Neural crest cell (in vitro differentiated cells): ENCODE data around the gene VPS13D. TPM values are rescaled to one million over a fixed set of nuclear protein-coding genes. Genes with fewer than 3 reads are reported as not detected.
A peak's percentile ranks its signal among the peaks of the same experiment; 100 is the strongest.

ENCODE experiments used
- DNase-seq: peaks from one replicate; pipeline ENCODE4 v3.0.0; 2021; ENCODE audit warnings: low read depth, mixed read lengths, low spot score
- H3K27ac Mint-ChIP-seq: one replicate; pipeline ENCODE4 v1.8.0; 2021; ENCODE audit warnings: mild to moderate bottlenecking, mixed read lengths; ENCODE audit not compliant: unreplicated experiment
- H3K27me3 Mint-ChIP-seq: 2 replicates; pipeline ENCODE4 v1.8.0; 2021; ENCODE audit warnings: low read depth, mild to moderate bottlenecking, mixed read lengths
- H3K36me3 Mint-ChIP-seq: 2 replicates; pipeline ENCODE4 v1.8.0; 2021; ENCODE audit warnings: low read depth, mild to moderate bottlenecking, mixed read lengths
- H3K4me1 Mint-ChIP-seq: 2 replicates; pipeline ENCODE4 v1.8.0; 2021; ENCODE audit warnings: mixed read lengths
- H3K4me3 Mint-ChIP-seq: one replicate; pipeline ENCODE4 v1.8.0; 2021; ENCODE audit warnings: mild to moderate bottlenecking, mixed read lengths
- H3K9me3 Mint-ChIP-seq: 2 replicates; pipeline ENCODE4 v1.8.0; 2021; ENCODE audit warnings: mixed read lengths
- total RNA-seq: library from RNA; stranded (reverse); gene quantifications from 2 replicates; pipeline ENCODE4 v1.2.1, GENCODE V29; 2021
- TF ChIP-seq, protein P1 (sequence below): fragments of 200-600 bp; sonication (generic); conservative IDR thresholded peaks from 2 replicates; pipeline ENCODE4 v1.5.0; 2021; ENCODE audit warnings: antibody characterized with exemption, mild to moderate bottlenecking

Gene VPS13D
- total RNA-seq, 1 donor from 2014 or later = 24.5 TPM

DNA sequence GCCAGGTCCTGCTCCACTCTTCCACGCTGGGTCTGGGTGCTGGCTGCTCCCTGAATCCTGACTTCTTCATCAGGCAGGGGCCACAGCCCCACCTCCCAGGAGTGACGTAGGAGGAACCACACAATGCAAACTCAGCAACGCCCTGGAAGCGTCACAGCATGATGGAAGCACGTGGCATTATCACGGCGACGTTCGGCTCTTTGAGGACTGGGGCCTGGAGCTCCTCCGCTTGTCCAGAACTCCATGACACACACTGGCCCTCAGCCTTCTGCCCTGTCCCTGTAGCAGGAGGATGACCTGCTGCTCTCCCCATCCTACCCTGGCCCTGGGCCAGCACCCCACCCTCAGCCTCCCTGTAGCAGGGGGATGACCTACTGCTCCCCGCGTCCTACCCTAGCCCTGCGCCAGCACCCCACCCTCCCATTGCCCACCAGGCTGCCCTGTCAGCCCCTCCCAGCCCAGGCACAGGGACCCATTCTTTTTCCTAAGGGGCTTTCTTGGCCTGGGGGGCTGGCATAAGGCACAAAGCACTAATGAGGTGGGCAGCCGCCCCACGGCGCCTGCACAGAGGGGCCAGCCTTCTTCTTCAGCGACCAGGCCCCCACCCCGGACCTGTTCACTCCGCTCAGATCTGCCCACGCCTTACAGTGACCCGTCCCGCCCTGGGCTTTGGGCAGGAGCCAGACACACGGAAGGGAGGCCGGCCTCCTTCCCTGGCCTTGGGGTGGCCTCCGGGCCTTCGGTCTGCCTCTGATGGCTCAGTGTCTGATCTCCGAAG is 322.5 kb downstream of the VPS13D start:
- H3K9me3 Mint-ChIP-seq = no peaks in the 10 kb centered on the region
- H3K27me3 Mint-ChIP-seq = no peaks in the 10 kb centered on the region
- peak overlapping the region; percentile 27 for H3K27ac Mint-ChIP-seq
- no peaks in the 10 kb centered on the region for H3K36me3 Mint-ChIP-seq
- TF ChIP-seq, protein P1, sequence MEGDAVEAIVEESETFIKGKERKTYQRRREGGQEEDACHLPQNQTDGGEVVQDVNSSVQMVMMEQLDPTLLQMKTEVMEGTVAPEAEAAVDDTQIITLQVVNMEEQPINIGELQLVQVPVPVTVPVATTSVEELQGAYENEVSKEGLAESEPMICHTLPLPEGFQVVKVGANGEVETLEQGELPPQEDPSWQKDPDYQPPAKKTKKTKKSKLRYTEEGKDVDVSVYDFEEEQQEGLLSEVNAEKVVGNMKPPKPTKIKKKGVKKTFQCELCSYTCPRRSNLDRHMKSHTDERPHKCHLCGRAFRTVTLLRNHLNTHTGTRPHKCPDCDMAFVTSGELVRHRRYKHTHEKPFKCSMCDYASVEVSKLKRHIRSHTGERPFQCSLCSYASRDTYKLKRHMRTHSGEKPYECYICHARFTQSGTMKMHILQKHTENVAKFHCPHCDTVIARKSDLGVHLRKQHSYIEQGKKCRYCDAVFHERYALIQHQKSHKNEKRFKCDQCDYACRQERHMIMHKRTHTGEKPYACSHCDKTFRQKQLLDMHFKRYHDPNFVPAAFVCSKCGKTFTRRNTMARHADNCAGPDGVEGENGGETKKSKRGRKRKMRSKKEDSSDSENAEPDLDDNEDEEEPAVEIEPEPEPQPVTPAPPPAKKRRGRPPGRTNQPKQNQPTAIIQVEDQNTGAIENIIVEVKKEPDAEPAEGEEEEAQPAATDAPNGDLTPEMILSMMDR = no peak
- no peak overlapping the region for H3K4me3 Mint-ChIP-seq
- peaks cover 23% of the 10 kb centered on the region for H3K4me1 Mint-ChIP-seq
- DNase-seq = no peak

DNA sequence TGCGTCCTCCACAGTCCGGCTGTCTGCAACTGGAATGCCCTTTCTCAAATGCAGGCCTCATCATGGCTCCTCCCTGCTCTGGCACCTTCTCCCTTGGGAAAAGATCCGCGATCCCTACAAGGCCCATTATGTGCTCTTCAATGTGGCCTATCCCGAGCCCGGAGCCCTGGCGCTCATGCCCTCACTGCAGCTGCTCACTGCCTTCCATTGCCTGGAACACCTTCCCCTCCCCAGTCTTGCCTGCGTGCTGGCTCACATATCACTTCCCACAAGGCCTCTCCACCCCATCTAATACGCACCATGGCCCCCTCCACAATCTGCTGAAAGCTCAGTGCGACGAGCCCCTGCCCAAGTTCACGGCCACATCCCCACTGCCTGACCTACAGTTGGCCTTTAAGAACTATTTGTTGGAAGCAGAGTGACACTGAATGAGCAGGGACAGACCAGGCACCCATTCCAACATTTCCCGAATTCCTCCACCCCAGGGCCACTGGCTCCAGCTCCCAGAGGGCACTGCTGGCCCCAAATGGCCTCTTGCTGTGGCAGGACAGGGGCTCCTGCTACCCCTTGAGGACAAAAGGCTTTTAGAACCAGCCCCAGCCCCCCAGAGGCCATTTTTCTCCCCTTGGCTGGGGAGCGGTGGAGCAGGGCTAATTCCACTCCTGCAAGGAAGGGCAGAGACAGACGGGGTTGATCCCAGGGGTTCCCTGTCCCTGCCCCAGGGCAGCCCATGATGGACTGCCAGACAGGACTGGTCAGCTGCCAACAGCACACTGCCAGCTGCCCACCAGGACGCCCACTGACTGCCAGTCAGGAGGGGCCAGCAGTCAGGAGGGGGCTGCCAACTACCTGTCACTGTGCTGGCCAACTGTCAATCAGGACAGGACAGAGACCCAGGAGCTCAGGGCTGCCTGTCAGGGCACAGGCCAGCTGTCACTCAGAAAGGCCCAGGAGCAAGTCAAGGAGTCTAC is 323.4 kb downstream of the VPS13D start:
- H3K36me3 Mint-ChIP-seq = no peaks in the 10 kb centered on the region
- H3K27me3 Mint-ChIP-seq = no peaks in the 10 kb centered on the region
- no peaks in the 10 kb centered on the region for H3K9me3 Mint-ChIP-seq
- no peak overlapping the region for H3K4me3 Mint-ChIP-seq
- TF ChIP-seq, protein P1 = no peak
- no peak for DNase-seq
- peaks cover 23% of the 10 kb centered on the region for H3K4me1 Mint-ChIP-seq
- H3K27ac Mint-ChIP-seq = peak overlapping the region; percentile 27

DNA sequence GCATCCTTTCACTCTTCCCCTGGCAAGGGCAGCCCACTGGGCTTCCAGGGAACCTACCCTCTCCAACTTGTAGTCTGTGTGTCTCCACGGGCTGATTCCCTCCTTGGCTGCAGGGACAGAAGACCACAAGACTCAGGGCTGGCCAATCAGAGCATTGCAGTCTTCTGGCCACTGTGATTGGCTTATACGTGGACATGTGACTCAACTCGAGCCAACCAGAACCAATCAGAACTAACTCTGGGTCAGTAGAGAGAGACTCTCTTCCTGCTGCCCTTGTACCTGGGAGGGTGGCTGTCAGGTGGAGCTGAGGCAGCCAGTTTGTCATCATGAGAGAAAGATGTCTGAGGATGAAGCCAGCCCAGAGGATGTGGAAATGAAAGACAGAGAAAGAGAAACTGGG is 324.1 kb downstream of the VPS13D start:
- Mint-ChIP-seq H3K27me3 (no peaks in the 10 kb centered on the region), H3K9me3 (no peaks in the 10 kb centered on the region), H3K36me3 (no peaks in the 10 kb centered on the region), H3K4me1 (peaks cover 23% of the 10 kb centered on the region), H3K27ac (no peak overlapping the region), H3K4me3 (no peak overlapping the region)
- no peak for DNase-seq
- TF ChIP-seq, protein P1 = no peak

GRCh38 chr1:12554521-12555305 is 324.9 kb downstream of the VPS13D start:
- H3K9me3 Mint-ChIP-seq = no peaks in the 10 kb centered on the region
- no peak overlapping the region for H3K27ac Mint-ChIP-seq
- peaks cover 20% of the 10 kb centered on the region for H3K4me1 Mint-ChIP-seq
- H3K27me3 Mint-ChIP-seq = no peaks in the 10 kb centered on the region
- no peak overlapping the region for H3K4me3 Mint-ChIP-seq
- no peak for DNase-seq
- no peaks in the 10 kb centered on the region for H3K36me3 Mint-ChIP-seq
- TF ChIP-seq, protein P1 = no peak
